Measurements from ENCODE around the gene OSCP1. TPM values are rescaled to one million over a fixed set of nuclear protein-coding genes. Genes with fewer than 3 reads are reported as not detected.

Gene OSCP1
- total RNA-seq, 1 experiment from 2014 or later, result 5.5 TPM

GRCh38 chr1:36463463-36463802 is 13.2 kb upstream of the OSCP1 start:
- TF ChIP-seq TCF7L2 (IDR thresholded peaks at IDR 0.05; ENCODE audit: low read depth, low read length) (no peak), SIN3A (IDR thresholded peaks at IDR 0.05; ENCODE audit: borderline replicate concordance, insufficient read depth, low read depth, low read length) (no peak), CTCF (IDR thresholded peaks at IDR 0.05) (no peak), POLR2AphosphoS5 (IDR thresholded peaks at IDR 0.05; ENCODE audit: low read depth, low read length) (no peak)
- TF ChIP-seq, protein P1, sequence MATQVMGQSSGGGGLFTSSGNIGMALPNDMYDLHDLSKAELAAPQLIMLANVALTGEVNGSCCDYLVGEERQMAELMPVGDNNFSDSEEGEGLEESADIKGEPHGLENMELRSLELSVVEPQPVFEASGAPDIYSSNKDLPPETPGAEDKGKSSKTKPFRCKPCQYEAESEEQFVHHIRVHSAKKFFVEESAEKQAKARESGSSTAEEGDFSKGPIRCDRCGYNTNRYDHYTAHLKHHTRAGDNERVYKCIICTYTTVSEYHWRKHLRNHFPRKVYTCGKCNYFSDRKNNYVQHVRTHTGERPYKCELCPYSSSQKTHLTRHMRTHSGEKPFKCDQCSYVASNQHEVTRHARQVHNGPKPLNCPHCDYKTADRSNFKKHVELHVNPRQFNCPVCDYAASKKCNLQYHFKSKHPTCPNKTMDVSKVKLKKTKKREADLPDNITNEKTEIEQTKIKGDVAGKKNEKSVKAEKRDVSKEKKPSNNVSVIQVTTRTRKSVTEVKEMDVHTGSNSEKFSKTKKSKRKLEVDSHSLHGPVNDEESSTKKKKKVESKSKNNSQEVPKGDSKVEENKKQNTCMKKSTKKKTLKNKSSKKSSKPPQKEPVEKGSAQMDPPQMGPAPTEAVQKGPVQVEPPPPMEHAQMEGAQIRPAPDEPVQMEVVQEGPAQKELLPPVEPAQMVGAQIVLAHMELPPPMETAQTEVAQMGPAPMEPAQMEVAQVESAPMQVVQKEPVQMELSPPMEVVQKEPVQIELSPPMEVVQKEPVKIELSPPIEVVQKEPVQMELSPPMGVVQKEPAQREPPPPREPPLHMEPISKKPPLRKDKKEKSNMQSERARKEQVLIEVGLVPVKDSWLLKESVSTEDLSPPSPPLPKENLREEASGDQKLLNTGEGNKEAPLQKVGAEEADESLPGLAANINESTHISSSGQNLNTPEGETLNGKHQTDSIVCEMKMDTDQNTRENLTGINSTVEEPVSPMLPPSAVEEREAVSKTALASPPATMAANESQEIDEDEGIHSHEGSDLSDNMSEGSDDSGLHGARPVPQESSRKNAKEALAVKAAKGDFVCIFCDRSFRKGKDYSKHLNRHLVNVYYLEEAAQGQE (IDR thresholded peaks at IDR 0.05; ENCODE audit: insufficient read depth in 1 of 2, low read depth in 2 of 2, low read length in 1 of 2), result no peak
- Histone ChIP-seq H3K36me3 (ENCODE audit: control insufficient read depth, insufficient read depth, low read length) (peaks cover 8% of the 10 kb centered on the region), H3K27ac (ENCODE audit: low read length) (peak overlapping the region; percentile 91), H3K4me3 (ENCODE audit: low read depth in 2 of 2, low read length in 2 of 2) (peak overlapping the region; percentile 93 to 99), H3K4me1 (ENCODE audit: control insufficient read depth, insufficient read depth, low read length) (peaks cover 8% of the 10 kb centered on the region), H3K9me3 (ENCODE audit: control insufficient read depth, insufficient read depth, low read depth, low read length) (no peaks in the 10 kb centered on the region), H3K27me3 (ENCODE audit: control insufficient read depth, insufficient read depth, low read length) (no peaks in the 10 kb centered on the region)
- ChIA-PET CTCF (no interaction called here), POLR2A (no interaction called here)
- ATAC-seq (peak; percentile 8; the same call in 1 of the 2 replicates), DNase-seq (ENCODE audit: low read depth, low spot score) (no peak)
- in situ Hi-C loops (cut with HindIII; ENCODE audit: low pct_unique_long_range_greater_than_20kb, low sequenced_read_pairs) (no loop called here), intact Hi-C loops (cut with micrococcal nuclease; ENCODE audit: unreplicated experiment) (no loop called here)
- no TSS peak for BruUV-seq (replicated peaks)

DNA sequence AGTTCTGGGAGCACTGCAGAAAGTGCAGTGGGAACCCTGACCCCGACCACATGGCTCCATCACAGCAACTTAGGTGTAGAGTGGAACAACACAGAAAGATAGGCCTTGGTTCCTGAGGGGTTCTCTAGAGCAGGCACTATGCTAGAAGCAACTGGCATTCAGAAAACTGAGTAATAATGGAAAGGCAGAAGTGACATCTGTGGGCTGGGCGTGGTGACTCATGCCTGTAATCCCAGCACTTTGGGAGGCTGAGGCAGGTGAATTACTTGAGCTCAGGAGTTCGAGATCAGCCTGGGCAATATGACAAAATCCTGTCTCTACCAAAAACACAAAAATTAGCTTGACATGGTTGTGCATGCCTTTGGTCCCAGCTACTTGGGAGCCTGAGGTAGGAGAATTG is 8.7 kb upstream of the OSCP1 start:
- intact Hi-C loops (cut with micrococcal nuclease; ENCODE audit: unreplicated experiment), result no loop called here

More for the DNA sequence above, 8.7 kb upstream of the OSCP1 start:
- Histone ChIP-seq H3K27me3 (ENCODE audit: control insufficient read depth, insufficient read depth, low read length) (no peaks in the 10 kb centered on the region), H3K4me1 (ENCODE audit: control insufficient read depth, insufficient read depth, low read length) (no peaks in the 10 kb centered on the region), H3K27ac (ENCODE audit: low read length) (no peak overlapping the region), H3K36me3 (ENCODE audit: control insufficient read depth, insufficient read depth, low read length) (peaks cover 16% of the 10 kb centered on the region), H3K4me3 (ENCODE audit: low read depth in 2 of 2, low read length in 2 of 2) (no peak overlapping the region), H3K9me3 (ENCODE audit: control insufficient read depth, insufficient read depth, low read depth, low read length) (no peaks in the 10 kb centered on the region)
- in situ Hi-C loops (cut with HindIII; ENCODE audit: low pct_unique_long_range_greater_than_20kb, low sequenced_read_pairs), result no loop called here
- ATAC-seq (no peak), DNase-seq (ENCODE audit: low read depth, low spot score) (no peak)
- BruUV-seq (replicated peaks), result no TSS peak
- TF ChIP-seq, protein P1 (IDR thresholded peaks at IDR 0.05; ENCODE audit: insufficient read depth in 1 of 2, low read depth in 2 of 2, low read length in 1 of 2), result no peak
- ChIA-PET POLR2A (no interaction called here), CTCF (no interaction called here)
